ENCODE results near the gene AHI1. TPM values are rescaled to one million over a fixed set of nuclear protein-coding genes. Genes with fewer than 3 reads are reported as not detected.

Gene AHI1
- total RNA-seq, 1 donor from 2014 or later: 33.5 TPM

DNA sequence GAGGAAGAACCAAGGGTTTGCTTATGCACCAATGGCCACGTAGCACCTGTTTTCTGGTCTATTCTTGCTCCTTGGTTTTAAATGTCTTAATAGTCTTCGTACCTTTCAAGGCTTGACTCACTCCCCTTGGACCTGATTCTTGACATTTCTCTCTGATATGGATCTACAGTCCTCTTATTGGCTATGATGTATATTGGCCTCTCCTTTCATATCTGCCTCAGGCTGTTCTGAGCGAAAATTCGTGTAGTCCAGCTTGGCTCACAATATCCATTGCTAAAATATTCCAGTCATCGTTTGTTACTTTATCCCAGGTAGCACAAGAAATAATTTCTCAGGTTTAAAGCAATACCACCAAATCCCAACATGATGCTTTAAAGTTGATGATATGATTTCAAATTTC, 256.8 kb downstream of the AHI1 start:
- Mint-ChIP-seq H3K9me3 (ENCODE audit: unreplicated experiment) (no peaks in the 10 kb centered on the region), H3K4me3 (ENCODE audit: unreplicated experiment) (no peak overlapping the region), H3K4me1 (ENCODE audit: unreplicated experiment) (no peaks in the 10 kb centered on the region), H3K36me3 (ENCODE audit: unreplicated experiment) (no peaks in the 10 kb centered on the region), H3K27ac (ENCODE audit: unreplicated experiment) (no peak overlapping the region), H3K27me3 (ENCODE audit: unreplicated experiment) (no peaks in the 10 kb centered on the region)
- no peak for DNase-seq (ENCODE audit: extremely low spot score, unreplicated experiment)
- no peak for TF ChIP-seq CTCF (IDR thresholded peaks at IDR 0.05)

DNA sequence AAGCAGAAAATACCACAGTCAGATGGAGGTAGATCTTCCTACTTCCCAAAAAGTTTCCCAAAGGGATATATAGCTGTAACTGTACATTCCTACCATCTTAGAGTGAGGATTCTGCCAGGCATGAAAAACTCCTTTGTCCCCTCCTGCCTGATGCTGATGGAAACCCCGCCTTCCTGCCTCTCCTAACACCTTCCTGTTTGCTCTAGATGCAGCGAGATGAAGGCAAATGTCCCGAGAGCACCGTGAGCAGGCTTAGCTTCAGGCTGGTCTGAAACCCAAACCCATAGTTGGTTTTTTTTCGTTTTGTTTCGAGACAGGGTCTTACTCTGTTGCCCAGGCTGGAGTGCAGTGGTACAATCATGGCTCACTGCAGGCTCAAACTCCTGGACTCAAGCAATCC, 260.8 kb downstream of the AHI1 start:
- H3K9me3 Mint-ChIP-seq (ENCODE audit: unreplicated experiment): no peaks in the 10 kb centered on the region
- peaks cover 2% of the 10 kb centered on the region for H3K4me1 Mint-ChIP-seq (ENCODE audit: unreplicated experiment)
- H3K27ac Mint-ChIP-seq (ENCODE audit: unreplicated experiment): no peak overlapping the region
- H3K4me3 Mint-ChIP-seq (ENCODE audit: unreplicated experiment): no peak overlapping the region
- no peaks in the 10 kb centered on the region for H3K27me3 Mint-ChIP-seq (ENCODE audit: unreplicated experiment)
- TF ChIP-seq CTCF (IDR thresholded peaks at IDR 0.05): no peak
- no peaks in the 10 kb centered on the region for H3K36me3 Mint-ChIP-seq (ENCODE audit: unreplicated experiment)
- DNase-seq (ENCODE audit: extremely low spot score, unreplicated experiment): no peak

DNA sequence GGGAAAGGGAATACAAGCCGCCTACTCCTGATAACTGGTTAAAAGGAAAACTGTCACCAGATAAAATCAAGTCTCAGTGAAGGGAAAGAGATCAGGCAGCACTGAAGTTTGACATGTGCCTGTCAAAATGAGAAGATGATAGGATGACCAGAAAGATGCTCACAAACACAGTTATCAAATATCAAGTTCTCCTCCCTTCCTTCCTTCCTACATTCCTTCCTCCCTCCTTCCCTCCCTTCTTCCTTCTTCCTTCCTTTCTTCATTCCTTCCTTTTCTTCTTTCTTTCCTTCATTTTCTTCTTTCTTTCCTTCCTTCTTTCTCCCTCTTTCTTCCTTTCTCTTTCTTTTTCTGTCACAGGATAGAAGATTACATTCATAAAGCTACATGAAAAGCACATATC, 261.2 kb downstream of the AHI1 start:
- Mint-ChIP-seq H3K9me3 (ENCODE audit: unreplicated experiment) (no peaks in the 10 kb centered on the region), H3K27ac (ENCODE audit: unreplicated experiment) (no peak overlapping the region), H3K27me3 (ENCODE audit: unreplicated experiment) (no peaks in the 10 kb centered on the region), H3K4me3 (ENCODE audit: unreplicated experiment) (no peak overlapping the region), H3K36me3 (ENCODE audit: unreplicated experiment) (no peaks in the 10 kb centered on the region), H3K4me1 (ENCODE audit: unreplicated experiment) (peaks cover 2% of the 10 kb centered on the region)
- no peak for TF ChIP-seq CTCF (IDR thresholded peaks at IDR 0.05)
- no peak for DNase-seq (ENCODE audit: extremely low spot score, unreplicated experiment)

DNA sequence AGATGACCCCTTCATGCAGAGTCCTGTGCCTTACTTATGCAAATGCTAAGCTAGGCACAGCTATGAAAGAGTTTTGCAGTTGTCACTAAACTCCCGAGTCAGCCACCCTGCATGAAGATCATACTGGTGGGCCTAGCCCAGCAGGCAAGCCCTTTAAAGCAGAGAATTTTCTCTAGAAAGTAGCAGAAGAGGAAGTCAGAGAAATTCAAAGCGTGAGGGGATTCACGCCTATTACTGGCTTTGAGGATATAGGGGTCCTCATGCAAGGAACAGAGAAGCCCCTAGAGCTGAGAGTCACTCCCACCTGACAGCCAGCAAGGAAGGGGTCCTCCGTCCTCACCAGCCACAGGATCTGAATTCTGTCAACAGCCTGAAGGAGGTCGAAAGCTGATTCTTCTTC, 261.8 kb downstream of the AHI1 start:
- Mint-ChIP-seq H3K9me3 (ENCODE audit: unreplicated experiment) (no peaks in the 10 kb centered on the region), H3K4me1 (ENCODE audit: unreplicated experiment) (peaks cover 4% of the 10 kb centered on the region), H3K27me3 (ENCODE audit: unreplicated experiment) (no peaks in the 10 kb centered on the region), H3K4me3 (ENCODE audit: unreplicated experiment) (no peak overlapping the region), H3K27ac (ENCODE audit: unreplicated experiment) (no peak overlapping the region), H3K36me3 (ENCODE audit: unreplicated experiment) (no peaks in the 10 kb centered on the region)
- no peak for DNase-seq (ENCODE audit: extremely low spot score, unreplicated experiment)
- no peak for TF ChIP-seq CTCF (IDR thresholded peaks at IDR 0.05)

DNA sequence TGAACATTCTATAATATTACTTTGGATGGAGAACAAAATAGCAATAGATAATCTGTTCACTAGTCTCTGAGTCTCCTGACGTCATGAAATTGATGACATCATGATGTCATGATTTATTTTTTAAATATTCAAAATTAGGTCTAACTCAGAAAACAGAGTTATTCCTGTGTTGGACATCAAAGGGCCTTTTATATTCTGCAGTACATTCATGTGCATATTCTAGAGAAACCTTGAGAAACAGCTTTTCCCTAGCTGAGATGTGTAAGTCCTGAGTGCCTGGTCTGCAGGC, 263.1 kb downstream of the AHI1 start:
- no peak for DNase-seq (ENCODE audit: extremely low spot score, unreplicated experiment)
- no peaks in the 10 kb centered on the region for H3K36me3 Mint-ChIP-seq (ENCODE audit: unreplicated experiment)
- peaks cover 4% of the 10 kb centered on the region for H3K4me1 Mint-ChIP-seq (ENCODE audit: unreplicated experiment)
- no peaks in the 10 kb centered on the region for H3K9me3 Mint-ChIP-seq (ENCODE audit: unreplicated experiment)
- TF ChIP-seq CTCF (IDR thresholded peaks at IDR 0.05): no peak
- no peak overlapping the region for H3K27ac Mint-ChIP-seq (ENCODE audit: unreplicated experiment)
- H3K27me3 Mint-ChIP-seq (ENCODE audit: unreplicated experiment): no peaks in the 10 kb centered on the region
- no peak overlapping the region for H3K4me3 Mint-ChIP-seq (ENCODE audit: unreplicated experiment)

Data from osteocyte (in vitro differentiated cells).